IPS-NIHi11 (cell line): ENCODE results near the gene PTCH1.

Experiments
- DNase-seq: peaks from one replicate; pipeline ENCODE4 v3.0.0; 2012; ENCODE audit warnings: mixed read lengths, low spot score

The PTCH1 gene

DNA sequence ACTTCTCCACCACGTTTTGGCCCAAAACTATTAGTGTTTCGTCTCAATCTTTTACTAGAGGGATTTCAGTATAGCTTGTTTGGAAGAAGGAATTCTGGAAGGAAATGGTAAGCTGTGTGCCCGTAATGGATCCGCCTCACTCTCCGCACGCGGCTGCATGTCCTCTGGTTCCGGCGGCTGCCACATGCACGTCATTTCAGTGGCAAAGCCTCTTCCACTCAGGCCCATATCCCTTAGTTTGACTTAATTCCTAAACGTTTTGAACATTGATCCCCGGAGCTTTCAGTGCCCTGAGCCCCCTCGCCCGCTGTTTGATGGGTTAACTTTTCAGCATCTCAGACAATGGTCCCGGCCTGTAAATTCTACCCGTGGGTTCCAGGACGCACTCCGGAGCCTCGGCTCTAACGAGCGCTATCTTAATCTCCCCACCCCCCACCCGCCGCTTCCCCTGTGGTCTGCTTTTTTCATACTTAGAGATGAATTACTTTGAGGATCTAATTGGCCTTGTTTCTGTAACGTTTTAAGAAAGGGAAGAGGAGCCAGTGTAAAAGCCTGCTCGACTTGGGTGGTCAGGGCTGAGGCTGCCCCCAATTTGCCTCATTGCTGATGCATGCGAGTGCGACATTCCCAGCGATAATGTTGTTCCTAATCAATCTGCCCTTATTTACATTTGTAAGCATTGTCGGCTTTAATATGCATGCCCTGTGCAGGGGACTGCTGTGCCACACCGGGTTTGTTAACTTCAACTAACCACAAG lies 4.6 kb downstream of the PTCH1 start:
- no peak for DNase-seq

DNA sequence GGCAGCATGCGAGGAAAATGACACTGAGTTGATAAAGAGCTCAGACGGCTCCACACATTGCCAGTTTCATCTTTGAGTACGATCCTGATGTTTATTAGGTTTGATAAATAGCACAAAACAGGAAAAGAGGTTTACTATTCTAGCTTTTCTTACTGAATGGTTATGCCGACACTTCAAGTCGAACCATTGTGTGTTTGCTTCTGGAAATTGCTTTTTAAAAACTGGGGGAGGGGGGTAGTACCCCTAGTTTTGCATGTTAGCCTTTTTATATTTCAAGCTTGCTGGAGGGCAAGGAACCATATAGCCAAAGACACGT lies 5.2 kb downstream of the PTCH1 start:
- DNase-seq, result no peak

DNA sequence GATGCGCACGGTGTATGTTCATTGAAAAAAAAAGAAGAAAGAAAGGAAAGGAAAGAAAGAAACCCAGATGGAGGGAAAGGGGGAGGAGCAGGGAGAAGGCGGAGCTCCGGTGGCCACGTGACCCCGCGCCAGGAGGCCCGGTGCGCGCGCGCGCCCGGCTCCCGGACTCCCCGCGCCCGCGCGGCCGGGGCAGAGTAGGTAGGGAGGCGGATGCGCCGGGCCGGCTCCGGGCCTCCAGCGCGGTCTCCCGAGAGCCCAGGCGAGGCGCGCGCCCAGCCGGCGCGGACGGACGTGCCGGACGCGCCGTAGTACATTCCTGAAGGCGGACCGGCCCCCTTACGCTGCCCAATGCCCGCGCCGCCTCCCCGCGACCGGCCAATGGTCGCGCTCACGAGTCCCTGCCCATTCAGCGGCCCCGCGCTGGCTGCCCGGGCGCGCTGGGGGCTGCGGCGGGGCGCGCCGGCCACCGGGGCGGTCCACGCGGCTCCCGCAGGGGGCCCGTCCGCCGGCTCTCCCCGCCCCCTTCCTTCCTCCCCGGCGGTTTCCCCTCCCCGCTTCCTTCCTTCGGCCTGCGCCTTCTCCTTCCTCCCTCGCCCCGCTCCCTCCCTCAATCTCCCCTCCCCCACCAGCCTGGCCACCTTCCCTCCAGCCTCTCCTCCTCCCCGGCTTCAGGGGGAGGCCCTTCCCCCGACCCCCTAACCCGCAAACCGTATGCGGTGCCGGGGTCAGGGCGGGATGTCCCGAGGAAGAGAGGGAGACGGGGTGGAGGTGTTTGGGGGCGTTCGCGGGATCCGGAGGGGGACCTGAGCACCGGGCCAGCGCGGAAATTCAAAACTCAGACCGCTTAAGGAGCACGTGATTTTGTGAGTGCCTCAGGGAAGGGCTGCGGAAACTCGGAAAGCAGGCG lies 5.8 kb downstream of the PTCH1 start:
- DNase-seq, result peak; percentile 79

DNA sequence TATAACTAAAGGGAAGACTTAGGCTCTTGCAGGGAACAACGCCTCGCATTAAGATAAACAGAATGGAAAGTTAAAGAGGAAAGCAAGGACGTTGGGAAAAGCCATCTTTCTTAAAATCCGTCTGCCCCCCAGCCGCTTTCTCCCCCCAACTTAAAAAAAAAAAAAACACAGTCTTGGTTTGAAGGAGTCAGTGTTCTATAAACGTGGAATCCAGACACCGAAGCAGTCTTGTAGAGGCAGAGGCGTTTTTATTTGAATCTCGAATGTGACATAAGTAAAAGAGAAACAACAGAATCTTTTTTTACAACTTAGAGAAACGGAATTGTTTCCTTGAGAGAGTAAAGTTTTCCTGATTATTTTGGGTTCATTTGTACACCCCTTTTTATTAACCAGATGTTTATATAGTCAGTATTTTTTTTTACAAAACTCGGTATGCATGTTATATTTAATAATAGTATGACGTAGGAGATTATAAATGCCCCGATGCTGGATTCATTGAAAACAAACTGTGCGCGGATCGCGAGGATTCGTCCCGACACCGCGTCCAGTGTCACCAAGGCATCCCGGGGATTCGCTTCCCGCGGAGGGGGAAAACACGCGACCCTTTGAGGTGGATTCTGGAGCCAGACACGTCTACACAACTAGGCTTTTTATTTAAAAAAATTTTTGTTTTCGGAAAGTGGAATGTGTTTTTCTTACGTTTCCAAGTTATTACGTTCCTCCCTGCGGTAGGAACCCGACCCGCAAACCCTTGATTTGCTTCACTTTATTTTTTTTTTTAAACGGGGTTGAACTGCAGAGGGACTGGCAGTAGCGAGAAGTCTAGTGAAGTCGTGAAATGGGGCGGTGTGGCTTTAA lies 6.7 kb downstream of the PTCH1 start:
- DNase-seq, result no peak

DNA sequence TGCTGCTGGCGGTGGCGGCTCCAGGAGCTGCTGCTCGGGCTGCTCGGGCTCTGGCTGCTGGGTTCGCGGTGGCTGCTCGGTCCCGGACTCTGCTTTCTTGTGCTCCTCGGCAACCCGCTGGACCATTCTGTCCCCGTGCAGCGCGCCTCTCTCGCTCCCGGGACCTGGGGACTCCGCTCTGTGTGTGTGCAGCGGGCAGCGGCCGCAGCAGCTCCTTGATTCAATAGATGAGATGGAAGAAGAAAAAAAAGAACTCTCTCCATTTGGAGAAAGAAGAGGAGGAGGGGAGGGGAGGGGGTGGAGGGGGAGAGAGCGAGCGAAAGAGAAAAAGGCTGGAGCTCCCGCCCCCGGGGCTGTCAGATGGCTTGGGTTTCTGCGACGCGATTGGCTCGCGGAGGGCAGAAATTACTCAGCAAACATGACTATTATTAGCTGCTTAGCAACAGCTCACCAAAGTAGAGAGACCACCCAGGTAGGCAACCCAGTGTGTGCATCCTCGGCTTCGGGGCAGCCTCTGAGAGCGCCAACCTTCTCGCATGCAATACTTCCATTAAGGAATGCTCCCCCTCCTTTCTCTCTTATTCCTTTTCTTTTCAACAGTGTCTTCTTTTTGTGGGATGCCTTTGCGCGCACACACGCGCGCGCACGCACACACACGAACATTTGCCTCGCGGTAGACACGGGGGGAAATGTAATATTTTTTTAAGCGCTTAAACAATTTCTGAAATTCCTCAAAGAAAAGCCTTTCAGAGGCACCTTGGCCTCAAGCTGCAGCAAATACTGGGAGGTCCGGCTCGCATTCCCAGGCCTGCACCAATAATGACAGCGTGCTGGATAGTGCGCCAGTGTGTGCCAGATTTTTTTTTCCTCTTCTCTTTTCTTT lies 7.6 kb downstream of the PTCH1 start:
- peak; percentile 55 for DNase-seq

DNA sequence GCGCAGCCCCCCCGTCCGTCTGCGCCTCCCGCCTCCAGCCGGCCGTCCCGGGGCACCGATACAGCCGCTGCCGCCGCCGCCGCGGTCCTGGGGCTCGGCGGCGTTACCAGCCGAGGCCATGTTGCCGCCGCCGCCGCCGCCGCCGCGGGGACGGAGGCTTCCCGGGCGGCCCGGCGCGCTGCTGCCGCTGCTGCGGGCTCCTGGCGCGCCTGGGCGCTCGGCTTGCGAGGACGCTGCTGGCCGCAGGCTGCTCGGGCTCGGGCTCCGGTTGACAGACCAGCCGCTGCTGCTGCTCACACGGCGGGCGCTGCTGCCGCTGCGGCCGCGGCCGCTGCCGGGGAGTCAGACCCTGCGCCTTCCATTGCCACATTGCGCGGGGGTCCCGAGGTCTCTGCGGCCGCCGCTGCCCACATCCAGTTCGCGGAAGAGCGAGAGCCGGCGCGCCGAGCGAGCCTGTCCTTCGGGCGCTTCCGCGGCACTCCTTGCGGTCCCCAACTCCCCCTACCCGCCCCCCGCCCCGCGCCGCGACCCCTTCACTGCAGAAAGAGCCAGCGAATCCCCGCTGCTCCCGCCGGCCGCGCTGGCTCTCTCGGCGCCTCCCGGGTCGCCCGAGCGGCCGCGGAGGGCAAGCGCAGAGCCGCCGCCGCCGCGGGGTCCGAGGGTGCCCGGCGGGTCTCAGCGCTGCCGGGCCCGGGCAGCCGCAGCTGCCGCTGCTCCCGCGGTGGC lies 8.4 kb downstream of the PTCH1 start:
- DNase-seq, result no peak

DNA sequence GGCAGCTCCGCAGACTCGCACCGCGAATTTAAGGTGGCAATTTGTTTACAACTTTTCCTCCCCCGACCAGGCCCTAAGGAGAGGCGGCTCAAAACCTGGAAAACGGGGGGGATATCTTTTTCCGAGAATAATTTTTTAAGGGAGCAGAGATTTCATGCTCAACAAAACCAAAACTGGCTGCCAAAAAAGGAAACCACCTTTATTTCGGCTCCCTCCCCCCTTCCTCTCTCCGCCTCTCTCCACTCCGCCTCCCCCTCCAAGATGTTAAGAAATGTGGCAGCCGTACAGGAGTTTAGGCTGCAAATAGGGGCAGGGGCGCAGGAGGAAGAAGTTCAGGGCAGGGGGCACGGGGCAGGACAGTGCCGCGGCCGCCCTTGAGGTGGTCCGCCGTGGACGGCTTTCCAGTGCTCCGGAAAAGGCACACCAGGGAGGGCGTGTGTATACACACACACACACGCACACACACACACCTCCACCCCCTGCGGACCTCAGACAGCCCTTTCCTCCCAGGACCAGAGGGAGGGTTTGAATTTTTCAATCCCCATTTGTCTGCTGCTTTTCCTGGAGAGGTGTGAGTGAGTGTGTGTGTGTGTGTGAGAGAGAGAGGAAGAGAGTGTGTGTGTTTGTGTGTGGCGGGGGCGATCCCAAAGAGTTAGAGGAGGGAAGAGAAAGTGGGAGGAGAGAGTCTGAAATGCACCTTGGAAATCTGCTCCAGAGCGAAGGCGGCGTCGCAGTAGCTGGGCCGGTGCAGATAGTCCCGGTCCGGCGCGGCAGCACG lies 9.1 kb downstream of the PTCH1 start:
- no peak for DNase-seq

DNA sequence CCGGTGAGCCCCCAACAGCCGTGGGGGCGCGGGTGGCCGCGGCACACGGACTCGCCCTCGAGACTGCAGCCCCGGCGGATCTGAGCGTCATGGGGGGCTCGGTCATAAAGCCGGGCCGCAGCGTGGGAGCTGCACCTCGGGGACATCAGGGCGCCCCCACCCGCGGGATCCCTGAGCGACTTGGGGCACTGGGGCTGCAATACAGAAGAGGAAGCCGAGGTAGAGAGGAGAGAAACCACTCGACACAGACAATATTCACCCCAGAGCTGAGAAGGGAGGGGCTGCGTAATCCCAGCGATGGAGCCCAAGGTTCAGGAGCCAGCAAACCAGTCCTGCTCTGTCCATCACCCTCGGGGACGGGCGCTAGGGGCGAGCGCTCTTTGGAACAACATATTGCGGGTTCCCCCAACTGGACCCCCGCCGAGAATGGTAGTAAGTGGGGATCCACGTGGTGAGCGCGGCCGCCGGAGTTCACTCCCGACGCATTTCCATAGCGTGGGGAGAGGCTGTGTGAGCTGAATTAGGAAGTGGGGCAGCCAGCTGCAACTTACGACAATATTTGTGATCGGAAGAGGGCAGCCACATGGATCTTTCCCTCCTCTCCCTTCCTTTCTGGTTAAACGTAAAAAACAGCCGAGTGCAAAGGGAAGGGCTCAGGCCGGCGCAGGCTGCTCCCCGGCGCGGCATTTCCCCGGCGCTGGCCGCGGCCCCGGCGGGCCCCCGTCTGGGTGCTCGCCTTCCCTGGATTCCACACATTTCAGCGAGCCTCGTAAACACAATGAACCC lies 9.9 kb downstream of the PTCH1 start:
- no peak for DNase-seq

DNA sequence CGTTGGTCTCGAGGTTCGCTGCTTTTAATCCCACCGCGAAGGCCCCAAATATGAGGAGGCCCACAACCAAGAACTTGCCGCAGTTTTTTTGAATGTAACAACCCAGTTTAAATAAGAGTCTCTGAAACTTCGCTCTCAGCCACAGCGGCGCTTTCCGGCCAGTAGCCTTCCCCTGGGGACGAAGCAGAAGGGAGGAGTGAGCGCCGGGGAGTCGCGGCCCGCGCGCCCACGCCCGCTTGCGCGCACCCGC lies 10.4 kb downstream of the PTCH1 start:
- DNase-seq, result no peak

DNA sequence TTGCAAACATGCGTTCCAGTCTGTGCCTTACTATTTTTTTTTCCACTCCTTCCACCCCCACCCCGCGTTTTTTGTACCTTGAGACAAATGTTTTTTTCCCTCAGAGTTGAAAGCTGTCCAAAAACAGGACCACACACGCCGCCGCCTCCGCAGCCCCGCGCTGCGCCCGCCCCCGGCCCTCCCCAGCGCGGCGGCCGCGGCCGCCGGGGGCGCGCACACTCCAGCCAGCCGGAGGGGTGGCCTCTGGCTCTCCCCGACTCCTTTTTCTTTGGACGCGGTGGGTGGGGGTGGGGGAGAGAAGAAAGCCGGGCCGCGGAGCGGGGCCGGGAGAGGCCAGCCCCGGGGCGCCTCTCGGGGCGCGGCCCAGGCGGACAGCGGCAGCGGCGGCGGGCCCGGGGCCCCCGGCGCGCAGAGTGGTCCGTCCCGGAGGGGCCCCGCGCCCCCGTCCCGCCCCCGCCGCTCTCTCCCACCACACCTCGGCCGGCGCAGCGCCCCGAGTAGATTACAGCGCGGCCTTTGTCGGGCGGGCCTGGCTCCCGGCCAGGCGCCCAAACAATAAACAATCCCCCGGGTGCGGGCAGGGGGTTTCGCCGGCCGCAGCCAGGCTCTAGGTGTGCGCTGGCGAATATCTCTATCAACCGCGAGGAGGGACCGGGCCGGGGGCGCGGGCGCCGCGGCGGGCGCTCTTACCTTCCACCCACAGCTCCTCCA lies 10.9 kb downstream of the PTCH1 start:
- DNase-seq, result peak; percentile 88

DNA sequence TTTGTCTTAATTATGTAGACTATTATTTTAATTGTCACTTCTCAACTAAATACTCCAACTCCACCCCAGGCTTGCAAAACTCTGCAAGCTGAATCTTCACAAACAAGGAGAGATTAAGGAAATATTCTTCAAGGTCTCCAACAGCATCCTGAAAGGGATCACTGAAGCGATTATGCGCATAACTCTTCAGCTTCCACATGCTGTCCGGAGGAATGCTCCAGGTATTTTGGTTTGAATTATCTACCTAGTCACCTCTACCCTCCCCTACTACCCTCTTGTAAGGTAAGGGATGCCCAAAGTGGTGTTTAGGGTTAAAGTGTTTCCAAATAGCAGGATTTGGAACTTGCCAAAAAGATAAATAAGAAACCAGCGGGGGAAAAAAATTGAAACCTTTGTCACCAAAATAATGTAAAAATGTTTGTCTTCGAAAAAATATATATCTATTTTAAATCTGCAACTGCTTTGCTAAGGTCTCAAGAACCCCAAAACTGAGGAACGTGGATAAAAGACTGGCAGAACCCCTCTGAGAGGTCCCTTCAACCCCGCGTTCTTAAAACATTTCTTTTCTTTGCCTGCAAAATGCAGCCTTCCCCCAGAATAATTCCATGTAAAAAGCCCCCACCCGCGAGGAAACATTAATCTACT lies 11.6 kb downstream of the PTCH1 start:
- no peak for DNase-seq

DNA sequence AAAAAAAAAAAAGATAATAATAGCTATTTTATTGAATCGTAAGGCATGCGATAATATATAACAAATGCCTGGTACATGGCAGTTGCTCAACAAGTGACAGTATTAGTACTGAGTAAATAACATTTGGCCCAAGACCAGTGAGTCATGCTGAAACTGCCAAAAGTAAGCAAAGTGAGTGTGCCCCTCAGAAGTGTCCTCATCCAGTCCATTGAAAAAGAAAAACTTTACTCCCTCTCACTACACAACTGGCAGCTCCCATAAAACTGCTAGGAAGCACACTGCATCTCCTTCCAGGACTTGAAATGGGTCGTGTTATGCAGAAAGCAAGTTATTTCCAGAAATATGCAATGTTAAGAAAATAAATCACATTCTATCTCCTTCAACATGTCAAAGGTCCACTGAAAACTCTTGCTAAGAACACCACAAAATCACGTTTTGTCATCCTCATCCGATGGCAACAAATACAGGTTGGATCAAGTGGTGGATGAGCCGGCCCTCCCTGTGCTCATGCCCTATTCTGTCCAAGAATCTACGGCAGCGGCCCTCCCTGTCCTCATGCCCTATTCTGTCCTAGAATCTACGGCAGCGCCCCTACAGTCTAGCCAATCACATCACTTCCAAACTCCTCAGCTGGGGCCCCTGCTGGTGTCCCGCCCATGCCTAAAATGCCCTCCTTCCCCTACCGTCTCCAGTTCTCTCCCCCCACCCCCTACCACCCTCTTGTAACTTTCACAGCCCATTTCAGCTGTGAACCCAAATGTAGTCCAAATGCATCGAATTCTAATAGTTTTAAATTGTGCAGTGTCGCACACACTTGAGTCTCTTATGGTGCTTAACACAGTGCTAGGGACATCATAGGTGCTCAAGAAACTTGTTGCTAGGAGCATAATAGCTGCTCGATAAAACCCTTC lies 12.5 kb downstream of the PTCH1 start:
- peak; percentile 68 for DNase-seq

DNA sequence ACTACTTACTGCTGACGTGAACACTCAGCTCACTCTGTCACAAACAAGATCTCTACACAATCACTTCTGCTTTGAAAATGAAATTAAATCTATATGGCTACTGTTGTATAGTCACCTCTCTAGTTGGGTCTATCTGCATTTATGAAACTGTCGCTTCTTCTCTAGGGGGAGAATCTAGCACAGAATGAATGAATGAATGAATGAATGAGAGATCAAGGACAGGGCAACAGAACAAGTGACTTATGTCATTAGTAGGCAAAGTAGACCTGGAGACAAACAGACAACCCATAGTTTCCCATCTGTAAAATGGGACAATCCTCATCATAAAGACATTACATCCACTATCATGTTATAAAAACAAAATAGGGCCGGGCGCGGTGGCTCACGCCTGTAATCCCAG lies 13.4 kb downstream of the PTCH1 start:
- DNase-seq, result no peak

DNA sequence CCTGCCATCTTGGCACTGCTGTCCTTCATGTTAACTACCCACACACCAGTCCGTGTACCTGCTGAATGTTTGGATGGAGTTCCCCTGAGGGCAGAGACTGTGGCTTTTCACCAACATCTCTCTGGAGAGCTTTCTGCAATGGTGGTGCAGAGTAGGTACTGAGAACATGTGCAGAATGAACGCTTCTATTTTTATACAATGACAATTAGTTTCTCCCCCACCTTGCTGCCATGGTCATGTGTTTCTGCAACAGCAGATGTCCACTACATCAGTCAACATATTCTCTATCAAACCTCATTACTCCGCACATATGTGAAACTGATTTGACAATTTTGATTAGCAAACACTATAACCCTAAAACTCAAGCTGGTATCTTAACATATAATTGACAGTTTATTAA lies 14.5 kb downstream of the PTCH1 start:
- no peak for DNase-seq

DNA sequence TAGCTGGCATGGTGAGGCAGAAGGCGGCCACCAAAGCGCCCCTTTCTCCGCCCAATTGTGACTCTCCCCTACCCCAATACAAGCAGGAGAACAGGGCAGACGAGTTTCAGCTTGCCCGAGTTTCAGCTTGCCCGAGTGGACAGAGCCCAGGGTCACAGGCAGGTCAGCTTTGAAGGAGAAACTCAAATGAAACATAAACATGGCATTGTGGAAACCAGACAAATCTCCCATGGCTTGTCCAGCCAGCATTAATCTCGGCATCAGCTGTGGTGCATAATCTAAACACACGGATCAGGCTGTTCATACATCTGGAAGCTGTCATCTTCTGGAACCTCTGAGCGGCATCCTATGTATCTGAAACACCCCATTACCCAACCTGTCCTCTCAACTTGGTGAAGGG lies 16.9 kb downstream of the PTCH1 start:
- no peak for DNase-seq

DNA sequence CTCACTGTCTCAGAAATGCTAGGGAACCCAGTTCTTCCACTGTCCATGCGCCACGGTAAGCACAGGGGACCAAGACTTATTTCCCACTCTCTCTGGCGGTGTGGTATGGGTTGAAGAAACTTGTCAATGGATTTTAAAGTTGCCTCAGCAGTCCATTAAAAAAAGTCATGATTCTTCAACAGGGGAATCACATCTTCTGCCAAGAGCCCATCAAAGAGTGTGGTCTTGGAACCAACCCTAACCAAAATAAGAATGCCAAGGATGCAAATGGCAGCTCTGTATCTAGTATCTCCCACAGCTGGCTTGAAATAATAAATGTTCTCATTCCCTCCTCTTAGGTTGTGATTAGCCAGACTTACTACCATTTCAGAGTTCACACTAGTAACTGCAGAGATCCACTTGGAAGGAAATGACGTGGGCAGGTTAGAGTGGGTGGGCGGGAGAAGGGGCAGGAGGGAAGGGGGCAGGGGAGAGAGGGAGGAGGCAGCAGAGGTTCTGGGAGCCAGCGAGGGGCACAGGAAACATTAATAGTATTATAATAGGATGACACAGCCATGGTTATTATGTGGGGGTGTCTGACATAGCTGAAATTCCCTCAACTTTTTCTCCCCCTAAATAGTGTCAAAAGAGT lies 17.6 kb downstream of the PTCH1 start:
- DNase-seq, result no peak

DNA sequence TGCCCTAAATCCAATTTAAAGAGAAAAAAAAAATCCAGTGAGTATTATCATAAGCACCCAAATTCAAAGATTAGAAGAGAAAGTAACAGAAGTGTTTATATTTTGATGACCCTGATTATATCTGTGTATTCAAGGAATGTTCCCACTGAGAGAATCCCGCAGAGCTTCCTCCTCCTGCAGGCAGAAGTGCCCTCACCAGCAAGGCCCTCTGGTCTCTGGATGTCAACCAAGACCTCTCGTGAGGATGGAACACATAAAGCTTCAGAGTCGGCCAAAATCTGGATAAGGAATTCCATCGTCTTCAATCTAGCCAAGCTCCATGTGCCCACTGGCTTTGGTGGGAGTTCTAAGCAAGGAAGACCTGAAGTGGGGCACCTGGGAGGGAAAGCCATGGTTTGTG lies 18.1 kb downstream of the PTCH1 start:
- no peak for DNase-seq
